ENCODE results near the gene IFIT1.
"Not testable (repeated sequence)": the region's sequence is repeated elsewhere in the genome, so short reads cannot be mapped to it uniquely, and the experiment has no call there.

The IFIT1 gene, protein sequence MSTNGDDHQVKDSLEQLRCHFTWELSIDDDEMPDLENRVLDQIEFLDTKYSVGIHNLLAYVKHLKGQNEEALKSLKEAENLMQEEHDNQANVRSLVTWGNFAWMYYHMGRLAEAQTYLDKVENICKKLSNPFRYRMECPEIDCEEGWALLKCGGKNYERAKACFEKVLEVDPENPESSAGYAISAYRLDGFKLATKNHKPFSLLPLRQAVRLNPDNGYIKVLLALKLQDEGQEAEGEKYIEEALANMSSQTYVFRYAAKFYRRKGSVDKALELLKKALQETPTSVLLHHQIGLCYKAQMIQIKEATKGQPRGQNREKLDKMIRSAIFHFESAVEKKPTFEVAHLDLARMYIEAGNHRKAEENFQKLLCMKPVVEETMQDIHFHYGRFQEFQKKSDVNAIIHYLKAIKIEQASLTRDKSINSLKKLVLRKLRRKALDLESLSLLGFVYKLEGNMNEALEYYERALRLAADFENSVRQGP

DNA sequence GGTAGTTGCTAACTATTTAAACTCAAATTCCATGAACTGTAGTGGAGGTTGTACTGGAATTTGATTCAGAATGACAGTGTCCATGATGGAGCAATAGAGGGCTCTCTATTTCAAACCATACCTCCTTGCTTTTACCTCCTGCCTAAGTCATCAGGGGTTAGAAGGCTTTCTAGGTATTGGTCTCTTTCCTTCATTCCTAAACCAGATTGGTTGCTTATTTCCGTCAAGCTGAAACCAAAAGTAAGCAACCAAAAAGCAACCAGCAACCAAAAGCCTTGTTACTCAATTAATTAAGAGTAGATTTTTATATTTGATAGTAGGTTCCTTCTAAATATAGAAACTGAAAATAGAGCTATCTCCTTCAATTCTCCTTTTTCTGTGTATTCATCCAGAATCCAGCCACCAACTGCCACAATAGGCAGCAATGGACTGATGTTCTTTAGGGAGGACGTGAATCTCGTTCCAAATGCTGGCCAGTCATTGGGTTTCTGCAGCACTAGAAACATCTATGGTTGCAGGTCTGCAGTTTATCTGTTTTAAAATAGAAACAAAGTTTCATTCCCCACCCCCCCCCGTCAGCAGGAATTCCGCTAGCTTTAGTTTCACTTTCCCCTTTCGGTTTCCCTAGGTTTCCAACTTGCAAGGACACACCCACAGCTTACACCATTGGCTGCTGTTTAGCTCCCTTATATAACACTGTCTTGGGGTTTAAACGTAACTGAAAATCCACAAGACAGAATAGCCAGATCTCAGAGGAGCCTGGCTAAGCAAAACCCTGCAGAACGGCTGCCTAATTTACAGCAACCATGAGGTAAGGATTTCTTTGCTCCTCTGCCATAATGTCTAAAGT, at the start of gene IFIT1:
Gene IFIT1 (plus strand): TSS at position 717 of the 850 bp plus-strand sequence. CDS start 90 bp downstream, at position 807.
- in situ Hi-C loops (cut with HindIII; ENCODE audit: low pct_unique_long_range_greater_than_20kb, low sequenced_read_pairs) = no loop called here
- DNase-seq (ENCODE audit: low read depth in 1 of 2, low spot score in 1 of 2) = peak; percentile 64 to 86
- no peak for TF ChIP-seq JUND (IDR thresholded peaks at IDR 0.05; ENCODE audit: low read depth)

DNA sequence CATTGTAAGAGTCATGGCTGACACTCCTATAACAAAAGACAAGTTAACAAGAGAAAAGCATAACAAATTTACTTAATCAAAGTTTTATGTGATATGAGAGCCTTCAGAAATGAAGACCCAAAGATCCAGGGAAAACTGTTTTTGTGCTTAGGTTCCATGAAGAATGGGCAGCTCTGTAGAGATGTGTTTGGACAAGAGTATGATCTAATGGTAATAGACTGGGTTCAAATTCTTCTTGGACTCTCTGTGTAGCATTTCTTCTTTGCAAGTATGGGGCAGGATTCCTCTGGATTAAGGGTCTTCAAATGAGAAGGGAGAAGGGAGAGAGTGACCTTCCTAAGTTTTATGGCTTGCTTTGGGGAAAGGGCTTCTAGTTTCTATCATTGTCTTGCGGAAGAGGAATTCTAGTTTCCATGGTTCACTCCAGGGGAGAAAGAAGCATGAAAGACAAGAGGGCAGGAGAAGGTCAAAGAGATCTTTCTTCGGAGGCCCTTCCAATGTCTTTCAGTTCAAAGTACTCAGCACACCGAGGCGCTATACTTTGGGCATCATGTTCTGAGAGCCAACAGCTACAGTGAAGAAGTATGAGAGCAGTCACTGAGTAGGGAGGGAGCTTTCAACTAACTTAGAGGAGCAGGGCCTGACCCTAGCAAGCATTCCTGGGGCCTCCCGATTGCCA, 49.2 kb upstream of the IFIT1 start:
- in situ Hi-C loops (cut with HindIII; ENCODE audit: low pct_unique_long_range_greater_than_20kb, low sequenced_read_pairs) = no loop called here
- TF ChIP-seq JUND (IDR thresholded peaks at IDR 0.05; ENCODE audit: low read depth) = no peak
- no peak for DNase-seq (ENCODE audit: low read depth in 1 of 2, low spot score in 1 of 2)

DNA sequence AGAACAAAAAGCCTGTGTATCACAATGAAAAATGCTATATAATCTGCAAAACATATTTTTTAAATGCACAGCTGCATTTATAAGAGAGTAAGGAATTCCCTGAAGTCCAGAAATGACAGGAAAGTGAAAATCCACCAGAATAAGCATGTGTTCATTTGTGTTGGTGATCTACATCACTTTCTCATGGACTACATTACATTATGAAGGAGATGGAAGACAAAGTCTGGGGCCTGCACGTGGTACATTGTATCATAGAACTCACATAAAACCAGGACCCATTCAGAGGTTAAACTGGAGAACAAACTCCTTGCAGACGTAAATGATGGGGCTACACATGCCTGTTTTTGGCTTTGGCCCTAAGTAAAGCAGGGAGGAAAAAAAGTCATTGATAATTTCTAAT, 48.3 kb upstream of the IFIT1 start:
- DNase-seq (ENCODE audit: low read depth in 1 of 2, low spot score in 1 of 2) = no peak
- TF ChIP-seq JUND (IDR thresholded peaks at IDR 0.05; ENCODE audit: low read depth) = no peak
- in situ Hi-C loops (cut with HindIII; ENCODE audit: low pct_unique_long_range_greater_than_20kb, low sequenced_read_pairs) = no loop called here

DNA sequence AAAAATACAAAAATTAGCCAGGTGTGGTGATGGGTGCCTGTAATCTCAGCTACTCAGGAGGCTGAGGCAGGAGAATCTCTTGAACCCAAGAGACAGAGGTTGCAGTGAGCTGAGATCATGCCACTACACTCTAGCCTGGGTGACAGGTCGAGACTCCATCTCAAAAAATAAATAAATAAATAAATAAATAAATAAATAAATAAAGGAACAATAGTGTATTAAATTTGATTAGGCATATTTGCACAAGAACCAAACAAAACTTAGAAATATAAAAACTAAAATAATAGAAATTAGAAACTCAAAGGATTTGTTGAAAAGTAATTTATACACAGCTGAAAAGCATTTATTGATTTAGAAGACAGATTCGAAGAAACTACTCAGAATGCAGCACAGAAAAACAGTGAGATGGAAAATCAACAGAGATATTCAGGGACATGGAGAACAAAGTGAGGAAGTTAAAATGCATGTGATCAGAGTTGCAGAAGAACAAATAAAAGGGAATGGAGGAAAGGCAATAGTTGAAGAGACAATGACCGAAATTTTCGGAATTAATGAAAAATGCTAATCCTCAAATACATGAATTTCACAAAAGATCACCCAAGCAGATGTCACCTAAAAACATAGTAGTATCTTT, 46.9 kb upstream of the IFIT1 start:
- no peak for DNase-seq (ENCODE audit: low read depth in 1 of 2, low spot score in 1 of 2)
- no peak for TF ChIP-seq JUND (IDR thresholded peaks at IDR 0.05; ENCODE audit: low read depth)
- in situ Hi-C loops (cut with HindIII; ENCODE audit: low pct_unique_long_range_greater_than_20kb, low sequenced_read_pairs) = no loop called here

DNA sequence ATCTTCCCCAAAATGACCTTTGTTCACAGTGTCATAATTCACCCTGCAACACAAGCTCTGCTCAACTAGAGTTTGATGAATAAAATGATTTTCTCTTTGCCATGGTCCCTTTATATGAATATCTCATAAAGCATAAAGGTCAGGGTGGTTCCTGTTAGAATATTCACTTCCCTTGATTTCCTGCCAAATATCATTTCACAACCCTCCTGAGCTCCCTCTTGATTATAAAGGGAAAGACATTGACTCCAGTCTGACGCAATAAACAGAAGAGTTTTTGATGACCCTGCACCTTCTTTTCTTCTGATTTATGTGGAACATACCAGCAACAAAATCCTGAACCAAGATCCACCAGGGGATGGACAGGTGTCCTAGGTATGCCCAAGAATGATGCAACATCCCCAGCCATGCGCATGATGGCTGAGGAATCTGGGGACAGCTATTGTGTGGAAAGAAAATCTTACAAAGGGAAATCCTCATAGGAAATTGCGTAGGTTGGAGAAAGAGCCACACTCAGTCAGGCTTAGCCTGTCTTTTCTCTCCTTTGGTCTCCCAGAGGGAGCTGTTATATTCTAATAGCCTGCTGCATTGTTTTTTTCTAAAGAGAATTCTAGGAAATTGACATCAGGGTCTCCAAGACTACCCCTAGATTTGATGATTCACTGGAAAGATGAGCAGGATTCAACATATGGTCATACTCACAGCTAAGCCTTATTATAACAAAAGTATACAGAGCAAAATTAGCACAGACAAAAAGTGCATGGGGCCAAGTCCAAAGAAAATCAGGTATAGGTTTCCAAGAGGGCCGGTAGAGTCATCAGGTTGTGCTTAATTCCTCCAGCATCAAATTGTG, 45.8 kb upstream of the IFIT1 start:
- in situ Hi-C loops (cut with HindIII; ENCODE audit: low pct_unique_long_range_greater_than_20kb, low sequenced_read_pairs) = no loop called here
- TF ChIP-seq JUND (IDR thresholded peaks at IDR 0.05; ENCODE audit: low read depth) = no peak
- DNase-seq (ENCODE audit: low read depth in 1 of 2, low spot score in 1 of 2) = no peak

DNA sequence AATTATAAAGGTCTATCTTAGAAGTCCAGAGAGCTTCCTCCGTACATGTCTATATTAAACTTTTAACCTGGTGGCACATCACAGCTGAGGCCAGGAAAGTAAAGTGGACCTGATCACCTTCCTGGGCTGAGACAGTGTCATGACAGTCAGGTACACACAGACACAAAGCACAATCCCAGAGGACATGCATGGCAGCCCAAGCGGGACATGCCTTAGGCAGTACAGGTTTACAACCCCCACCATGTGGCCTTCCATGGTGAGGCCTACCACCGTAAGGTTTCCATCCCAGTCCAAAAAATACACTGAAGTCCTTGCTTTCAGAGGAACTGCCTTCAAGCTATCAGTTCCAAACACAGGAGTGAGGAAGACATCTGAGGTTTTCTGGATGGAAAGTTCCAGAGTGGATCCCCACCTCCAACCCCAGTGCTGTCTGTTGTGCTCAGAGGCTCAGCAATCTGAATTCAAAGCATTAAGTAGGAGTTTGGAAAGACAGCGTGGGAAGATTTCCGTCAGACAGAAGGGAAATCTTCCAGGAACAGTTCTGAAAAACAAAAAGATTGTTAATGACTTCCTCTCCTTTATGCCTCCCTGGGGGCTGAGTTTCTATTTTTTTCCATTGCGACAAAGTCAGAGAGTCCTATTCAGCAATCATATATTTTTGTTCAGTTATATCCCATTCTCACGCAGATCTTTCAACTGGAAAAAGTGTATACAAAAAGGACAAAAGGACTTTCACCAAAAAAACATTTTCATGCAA, 44.5 kb upstream of the IFIT1 start:
- no peak for TF ChIP-seq JUND (IDR thresholded peaks at IDR 0.05; ENCODE audit: low read depth)
- in situ Hi-C loops (cut with HindIII; ENCODE audit: low pct_unique_long_range_greater_than_20kb, low sequenced_read_pairs) = no loop called here
- no peak for DNase-seq (ENCODE audit: low read depth in 1 of 2, low spot score in 1 of 2)

DNA sequence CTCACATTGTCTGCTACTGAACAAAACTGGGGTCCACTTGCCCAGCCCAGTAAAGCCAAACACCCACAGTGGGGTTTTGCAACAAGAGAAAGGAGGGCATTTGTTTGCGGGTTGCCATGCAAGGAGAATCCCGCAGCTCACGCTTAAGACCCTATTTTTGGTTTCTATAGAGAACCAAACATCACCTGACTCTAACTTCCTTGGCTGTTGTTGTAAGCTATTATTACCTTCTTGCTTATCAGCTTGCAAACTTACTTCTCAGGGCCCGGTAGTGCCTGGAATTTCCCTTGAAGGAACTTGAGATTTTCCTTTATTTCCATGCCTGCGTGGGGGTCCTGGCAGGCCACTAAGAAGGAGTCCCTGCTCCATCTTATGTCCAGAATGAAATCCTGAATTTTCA, 43.9 kb upstream of the IFIT1 start:
- in situ Hi-C loops (cut with HindIII; ENCODE audit: low pct_unique_long_range_greater_than_20kb, low sequenced_read_pairs) = no loop called here
- no peak for DNase-seq (ENCODE audit: low read depth in 1 of 2, low spot score in 1 of 2)
- no peak for TF ChIP-seq JUND (IDR thresholded peaks at IDR 0.05; ENCODE audit: low read depth)

DNA sequence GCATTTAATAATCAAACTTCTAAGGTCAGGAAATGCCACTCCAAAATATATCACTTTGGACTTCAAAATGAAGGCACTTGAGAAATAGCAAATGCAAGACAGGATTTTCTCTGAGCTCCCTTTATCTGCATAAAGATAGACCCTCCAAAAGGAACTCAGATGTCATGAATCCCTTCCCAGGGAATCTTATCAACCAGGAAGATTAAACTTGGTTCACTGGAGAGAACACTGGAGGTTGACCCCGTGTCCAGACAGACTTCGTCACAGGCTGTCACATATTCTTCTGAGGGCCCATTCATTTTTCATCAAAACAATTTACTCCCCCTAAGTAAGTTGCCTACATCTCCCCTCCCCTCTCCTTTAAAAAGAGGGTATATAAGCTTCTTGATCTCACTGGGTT, 43.4 kb upstream of the IFIT1 start:
- no peak for DNase-seq (ENCODE audit: low read depth in 1 of 2, low spot score in 1 of 2)
- in situ Hi-C loops (cut with HindIII; ENCODE audit: low pct_unique_long_range_greater_than_20kb, low sequenced_read_pairs) = no loop called here
- TF ChIP-seq JUND (IDR thresholded peaks at IDR 0.05; ENCODE audit: low read depth) = no peak

DNA sequence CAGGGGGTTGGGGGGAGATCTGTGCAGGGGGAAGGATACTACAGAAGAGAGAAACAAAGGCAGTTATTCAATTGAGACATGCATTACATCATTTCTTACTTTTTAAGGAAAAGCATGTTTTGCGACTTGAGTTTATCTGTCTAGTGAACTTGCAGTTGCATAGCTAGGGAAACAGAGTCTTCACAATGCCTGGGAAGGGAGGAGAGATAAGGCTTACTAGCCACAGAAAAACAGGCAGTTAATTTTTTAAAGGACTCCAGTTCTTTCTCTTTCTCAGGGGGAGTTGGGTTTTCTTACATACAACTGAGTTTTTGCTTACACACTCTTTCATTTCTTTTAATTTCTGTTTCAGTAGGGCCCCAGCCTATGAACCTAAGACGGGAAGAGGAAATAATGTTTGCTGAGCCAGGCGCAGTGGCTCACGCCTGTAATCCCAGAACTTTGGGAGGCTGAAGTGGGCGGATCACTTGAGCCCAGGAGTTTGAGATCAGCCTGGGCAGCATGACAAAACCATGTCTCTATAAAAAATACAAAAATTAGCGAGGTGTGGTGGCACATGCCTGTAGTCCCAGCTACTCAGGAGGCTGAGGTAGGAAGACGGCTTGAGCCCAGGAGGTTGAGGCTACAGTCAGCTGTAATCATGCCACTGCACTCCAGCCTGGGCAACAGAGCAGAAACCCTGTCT, 41.6 kb upstream of the IFIT1 start:
- in situ Hi-C loops (cut with HindIII; ENCODE audit: low pct_unique_long_range_greater_than_20kb, low sequenced_read_pairs); DNase-seq (ENCODE audit: low read depth in 1 of 2, low spot score in 1 of 2): not testable (repeated sequence)

DNA sequence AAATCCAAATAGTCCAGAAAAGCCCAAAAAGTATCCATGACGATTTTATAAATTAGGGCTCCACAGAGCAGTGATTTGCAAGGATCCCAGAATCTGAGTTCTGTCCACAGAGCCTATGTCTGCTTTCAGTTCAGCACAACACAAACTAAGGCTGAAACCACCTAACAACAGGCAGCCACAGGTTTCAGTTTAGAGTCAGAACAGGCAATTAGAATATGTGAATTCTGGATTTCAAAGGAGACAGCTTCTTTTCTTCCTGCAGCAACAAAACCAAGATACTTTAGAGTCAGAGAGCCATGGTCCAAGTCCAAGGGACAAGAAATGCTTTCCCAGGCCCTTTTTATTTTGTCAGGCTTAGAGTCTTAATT, 41.0 kb upstream of the IFIT1 start:
- in situ Hi-C loops (cut with HindIII; ENCODE audit: low pct_unique_long_range_greater_than_20kb, low sequenced_read_pairs) = no loop called here
- no peak for DNase-seq (ENCODE audit: low read depth in 1 of 2, low spot score in 1 of 2)
- TF ChIP-seq JUND (IDR thresholded peaks at IDR 0.05; ENCODE audit: low read depth) = no peak

All from T47D (cell line).